ENCODE results near the gene EFL1.

DNA sequence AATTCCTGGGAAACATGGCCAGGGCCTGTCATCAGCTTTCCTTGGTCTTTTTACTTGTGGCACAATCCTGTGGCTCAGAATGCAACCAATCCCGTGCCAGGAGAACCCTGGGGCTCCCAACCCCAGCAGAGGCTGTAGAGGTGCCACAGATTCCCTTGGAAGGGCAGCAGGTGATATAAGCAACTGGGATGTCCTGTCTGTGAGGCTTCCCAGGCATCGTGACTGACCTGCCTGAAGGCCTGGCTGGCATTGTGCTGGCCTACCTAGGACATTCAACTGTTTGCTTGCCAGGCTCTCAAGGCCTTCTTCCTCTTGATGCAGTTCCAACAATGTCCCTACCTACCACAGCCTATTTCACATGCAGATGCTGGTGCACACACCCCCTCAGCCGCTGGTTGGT lies 144.5 kb downstream of the EFL1 start:
- TF ChIP-seq, protein P1, sequence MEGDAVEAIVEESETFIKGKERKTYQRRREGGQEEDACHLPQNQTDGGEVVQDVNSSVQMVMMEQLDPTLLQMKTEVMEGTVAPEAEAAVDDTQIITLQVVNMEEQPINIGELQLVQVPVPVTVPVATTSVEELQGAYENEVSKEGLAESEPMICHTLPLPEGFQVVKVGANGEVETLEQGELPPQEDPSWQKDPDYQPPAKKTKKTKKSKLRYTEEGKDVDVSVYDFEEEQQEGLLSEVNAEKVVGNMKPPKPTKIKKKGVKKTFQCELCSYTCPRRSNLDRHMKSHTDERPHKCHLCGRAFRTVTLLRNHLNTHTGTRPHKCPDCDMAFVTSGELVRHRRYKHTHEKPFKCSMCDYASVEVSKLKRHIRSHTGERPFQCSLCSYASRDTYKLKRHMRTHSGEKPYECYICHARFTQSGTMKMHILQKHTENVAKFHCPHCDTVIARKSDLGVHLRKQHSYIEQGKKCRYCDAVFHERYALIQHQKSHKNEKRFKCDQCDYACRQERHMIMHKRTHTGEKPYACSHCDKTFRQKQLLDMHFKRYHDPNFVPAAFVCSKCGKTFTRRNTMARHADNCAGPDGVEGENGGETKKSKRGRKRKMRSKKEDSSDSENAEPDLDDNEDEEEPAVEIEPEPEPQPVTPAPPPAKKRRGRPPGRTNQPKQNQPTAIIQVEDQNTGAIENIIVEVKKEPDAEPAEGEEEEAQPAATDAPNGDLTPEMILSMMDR (conservative IDR thresholded peaks at IDR 0.05) = no peak
- no peak for TF ChIP-seq ZFX (IDR thresholded peaks at IDR 0.05)

All from C4-2B (cell line).